Calu3 (cell line): ENCODE data around the gene G6PC1. TPM values are rescaled to one million over a fixed set of nuclear protein-coding genes. Genes with fewer than 3 reads are reported as not detected.

Experiments
- total RNA-seq: library from RNA; stranded (reverse); gene quantifications from 2 replicates; pipeline ENCODE4 v1.2.3, GENCODE V29; 2022

Gene G6PC1
- total RNA-seq, 1 experiment from 2014 or later = not detected

Other genes with a start within 250 kb of the G6PC1 start
- 23.6 and 26.1 TPM in 2 replicates for gene TUBG2, start 241.5 kb upstream of the G6PC1 start, total RNA-seq
- 35.2 and 45.0 TPM in 2 replicates for gene PLEKHH3, start 223.8 kb upstream of the G6PC1 start, total RNA-seq
- 0.33 and 0.42 TPM in 2 replicates for gene CCR10, start 219.0 kb upstream of the G6PC1 start, total RNA-seq
- gene CNTNAP1, start 218.3 kb upstream of the G6PC1 start, total RNA-seq = 1.2 and 1.3 TPM in 2 replicates
- gene EZH1, start 155.8 kb upstream of the G6PC1 start, total RNA-seq = 43.3 and 45.5 TPM in 2 replicates
- gene RAMP2, start 139.6 kb upstream of the G6PC1 start, total RNA-seq = not detected in 2 replicates
- 93.9 and 101 TPM in 2 replicates for gene VPS25, start 127.3 kb upstream of the G6PC1 start, total RNA-seq
- 0.33 and 0.73 TPM in 2 replicates for gene WNK4, start 120.2 kb upstream of the G6PC1 start, total RNA-seq
- 98.8 and 99.9 TPM in 2 replicates for gene COA3, start 102.1 kb upstream of the G6PC1 start, total RNA-seq
- gene CNTD1, start 101.9 kb upstream of the G6PC1 start, total RNA-seq = 0.54 TPM in 1 of 2 replicates, not detected in the other
- 141 and 144 TPM in 2 replicates for gene BECN1, start 76.5 kb upstream of the G6PC1 start, total RNA-seq
- 238 and 265 TPM in 2 replicates for gene PSME3, start 67.4 kb upstream of the G6PC1 start, total RNA-seq
- gene AOC2, start 56.2 kb upstream of the G6PC1 start, total RNA-seq = 10.5 and 14.4 TPM in 2 replicates
- gene AOC3, start 49.6 kb upstream of the G6PC1 start, total RNA-seq = 3.5 and 7.4 TPM in 2 replicates
- gene AARSD1, start 63.7 kb downstream of the G6PC1 start, total RNA-seq = 93.7 and 96.6 TPM in 2 replicates
- gene PTGES3L, start 79.3 kb downstream of the G6PC1 start, total RNA-seq = 2.0 and 2.1 TPM in 2 replicates
- gene RUNDC1, start 79.8 kb downstream of the G6PC1 start, total RNA-seq = 32.8 and 35.4 TPM in 2 replicates
- gene RPL27, start 97.6 kb downstream of the G6PC1 start, total RNA-seq = 1,193 and 1,292 TPM in 2 replicates
- gene IFI35, start 106.0 kb downstream of the G6PC1 start, total RNA-seq = 98.6 and 195 TPM in 2 replicates
- 149 and 156 TPM in 2 replicates for gene VAT1, start 121.6 kb downstream of the G6PC1 start, total RNA-seq
- gene RND2, start 124.4 kb downstream of the G6PC1 start, total RNA-seq = 0.15 and 0.40 TPM in 2 replicates
- 62.7 and 67.1 TPM in 2 replicates for gene BRCA1, start 224.6 kb downstream of the G6PC1 start, total RNA-seq